Common myeloid progenitor, CD34-positive (primary cell): ENCODE measurements around the gene DOCK2.

Source experiments
- CTCF ChIA-PET: fragments of 350-600 bp; sonication (Branson Sonifier 250); formaldehyde crosslinking; loops from one replicate; lab custom pipeline; 2021; ENCODE audit warnings: antibody characterized with exemption; lab: Charles Lee
- POLR2A ChIA-PET: fragments of 350-600 bp; sonication (Branson Sonifier 250); formaldehyde crosslinking; loops from one replicate; lab custom pipeline; 2021; ENCODE audit warnings: antibody characterized with exemption; lab: Charles Lee
- DNase-seq, 3 donors: peaks; one replicate each; pipeline versions ENCODE4 v3.0.0 to v3.0.0-alpha.2; 2013
- H3K27ac ChIP-seq, 2 experiments: 1 replicate in 1 of 2; 2 replicates in 1 of 2; pipeline ENCODE4 v1.7.0; 2013; ENCODE audit warnings: inconsistent platforms in 2 of 2, low read length in 2 of 2, mild to moderate bottlenecking in 2 of 2, low read depth in 1 of 2, moderate library complexity in 1 of 2; ENCODE audit not compliant: severe bottlenecking in 2 of 2, insufficient read depth in 1 of 2, poor library complexity in 1 of 2
- H3K27me3 ChIP-seq, 5 experiments: replicated peaks in 2 of 5; 1 replicate in 3 of 5; 2 replicates in 2 of 5; pipeline versions ENCODE4 v1.6.1 to v1.7.0; 2013; ENCODE audit warnings: low read length in 4 of 5, mild to moderate bottlenecking in 2 of 5, moderate library complexity in 2 of 5, inconsistent platforms in 1 of 5; ENCODE audit not compliant: insufficient read depth in 5 of 5, control insufficient read depth in 4 of 5
- H3K36me3 ChIP-seq, 4 experiments: 1 replicate in 2 of 4; 2 replicates in 2 of 4; pipeline versions ENCODE4 v1.6.1 to v1.7.0; 2013; ENCODE audit warnings: low read length in 3 of 4, control low read depth in 1 of 4, mild to moderate bottlenecking in 1 of 4; ENCODE audit not compliant: control insufficient read depth in 4 of 4, insufficient read depth in 4 of 4
- H3K4me1 ChIP-seq, 4 experiments: 1 replicate in 3 of 4; 2 replicates in 1 of 4; pipeline versions ENCODE4 v1.6.1 to v1.7.1; 2013; ENCODE audit warnings: low read length in 3 of 4, mild to moderate bottlenecking in 3 of 4, control low read depth in 1 of 4, inconsistent platforms in 1 of 4, moderate library complexity in 1 of 4; ENCODE audit not compliant: control insufficient read depth in 4 of 4, insufficient read depth in 4 of 4; ENCODE audit errors: control extremely low read depth in 1 of 4
- H3K4me3 ChIP-seq, 7 experiments: 1 replicate in 4 of 7; 2 replicates in 3 of 7; pipeline versions ENCODE4 v1.5.1 to v1.7.0; 2013; ENCODE audit warnings: mild to moderate bottlenecking in 7 of 7, low read length in 6 of 7, moderate library complexity in 6 of 7, inconsistent platforms in 2 of 7, low read depth in 2 of 7, control low read depth in 1 of 7; ENCODE audit not compliant: insufficient read depth in 4 of 7, control insufficient read depth in 1 of 7; ENCODE audit errors: extremely low read depth in 1 of 7
- H3K9me3 ChIP-seq, 5 experiments: 1 replicate in 4 of 5; 2 replicates in 1 of 5; pipeline versions ENCODE4 v1.6.1 to v1.7.1; 2013; ENCODE audit warnings: low read length in 4 of 5, mild to moderate bottlenecking in 2 of 5, inconsistent platforms in 1 of 5, low read depth in 1 of 5, moderate library complexity in 1 of 5; ENCODE audit not compliant: control insufficient read depth in 4 of 5, insufficient read depth in 2 of 5; ENCODE audit errors: control extremely low read depth in 1 of 5
- WGBS: methylation state at CpG from one replicate; pipeline ENCODE4 v1.1.5; 2013; ENCODE audit not compliant: insufficient coverage; 5-methylcytosine and 5-hydroxymethylcytosine counted together

Gene DOCK2

GRCh38 chr5:170077526-170077925, 440.5 kb downstream of the DOCK2 start:
- Histone ChIP-seq H3K36me3 (peaks cover 38 to 84% (median 70%) of the 10 kb centered on the region in 4 experiments), H3K27ac (no peak overlapping the region), H3K27me3 (no peaks in the 10 kb centered on the region), H3K4me3 (no peak overlapping the region), H3K4me1 (no peaks in the 10 kb centered on the region), H3K9me3 (no peaks in the 10 kb centered on the region)
- 100% methylated on average over 3 of the region's 5 CpGs for WGBS
- CTCF ChIA-PET: no interaction called here
- DNase-seq: no peak
- POLR2A ChIA-PET: no interaction called here

GRCh38 chr5:170078458-170078857, 441.4 kb downstream of the DOCK2 start:
- Histone ChIP-seq H3K4me3 (no peak overlapping the region), H3K4me1 (no peaks in the 10 kb centered on the region), H3K27ac (no peak overlapping the region), H3K9me3 (no peaks in the 10 kb centered on the region), H3K27me3 (no peaks in the 10 kb centered on the region), H3K36me3 (peaks cover 38 to 94% (median 75%) of the 10 kb centered on the region in 4 experiments)
- no peak for DNase-seq
- ChIA-PET POLR2A (no interaction called here), CTCF (interaction anchor here (1.2 kb wide), 1 partner anchor 113 kb away, joined by 5 read pairs; no protein-coding TSS in a partner anchor)
- 95% methylated on average over 3 of the region's 3 CpGs for WGBS

DNA sequence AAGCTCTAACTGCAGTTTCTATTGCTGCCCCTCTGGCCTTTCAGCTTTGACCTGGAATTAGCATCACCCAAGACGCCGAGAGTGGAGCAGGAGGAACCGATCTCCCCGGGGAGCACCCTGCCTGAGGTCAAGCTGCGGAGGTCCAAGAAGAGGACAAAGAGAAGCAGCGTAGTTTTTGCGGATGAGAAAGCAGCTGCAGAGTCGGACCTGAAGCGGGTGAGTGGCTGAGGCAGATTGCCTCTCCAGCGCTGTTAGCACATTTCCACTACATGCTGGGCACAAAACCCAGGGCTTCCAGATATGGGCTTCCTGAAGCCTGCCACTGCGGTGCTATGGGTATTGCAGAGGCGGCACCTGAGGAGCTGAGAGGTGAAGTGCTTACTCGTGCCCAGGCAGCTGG, 441.9 kb downstream of the DOCK2 start:
- Histone ChIP-seq H3K27me3 (no peaks in the 10 kb centered on the region), H3K4me1 (no peaks in the 10 kb centered on the region), H3K9me3 (no peaks in the 10 kb centered on the region), H3K36me3 (peaks cover 38 to 98% (median 80%) of the 10 kb centered on the region in 4 experiments), H3K4me3 (no peak overlapping the region), H3K27ac (no peak overlapping the region)
- no peak for DNase-seq
- POLR2A ChIA-PET: no interaction called here
- CTCF ChIA-PET: interaction anchor here (0.6 to 1.2 kb wide), 2 partner anchors 114 to 326 kb away, joined by 3 to 5 read pairs; no protein-coding TSS in a partner anchor
- WGBS: 100% methylated on average over 12 of the region's 13 CpGs

DNA sequence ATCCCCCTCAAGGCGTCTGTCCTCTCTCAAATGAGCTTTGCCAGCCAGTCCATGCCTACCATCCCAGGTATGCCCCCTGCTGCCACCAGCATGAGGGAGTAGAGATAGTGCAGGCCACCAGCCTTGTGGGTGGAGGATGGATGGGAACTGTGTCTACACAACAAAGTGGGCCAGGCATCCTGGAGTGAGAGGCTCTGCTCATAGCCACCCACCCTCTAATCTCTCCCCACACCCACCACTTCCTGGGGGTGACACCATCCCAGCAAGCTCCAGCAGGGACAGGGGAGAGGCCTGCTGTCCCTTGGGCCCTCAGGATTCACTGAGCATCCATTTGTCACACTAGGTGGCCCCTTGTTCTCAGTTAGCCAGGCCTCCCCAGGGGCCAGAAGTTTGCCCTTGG, 443.1 kb downstream of the DOCK2 start:
- no peak for DNase-seq
- WGBS: 100% methylated on average over 1 of the region's 1 CpG
- H3K4me1 ChIP-seq: no peaks in the 10 kb centered on the region
- H3K9me3 ChIP-seq: no peaks in the 10 kb centered on the region
- POLR2A ChIA-PET: no interaction called here
- CTCF ChIA-PET: no interaction called here
- H3K4me3 ChIP-seq: no peak overlapping the region
- H3K27ac ChIP-seq: no peak overlapping the region
- H3K27me3 ChIP-seq: no peaks in the 10 kb centered on the region
- H3K36me3 ChIP-seq: peaks cover 34 to 100% (median 77%) of the 10 kb centered on the region in 4 experiments

DNA sequence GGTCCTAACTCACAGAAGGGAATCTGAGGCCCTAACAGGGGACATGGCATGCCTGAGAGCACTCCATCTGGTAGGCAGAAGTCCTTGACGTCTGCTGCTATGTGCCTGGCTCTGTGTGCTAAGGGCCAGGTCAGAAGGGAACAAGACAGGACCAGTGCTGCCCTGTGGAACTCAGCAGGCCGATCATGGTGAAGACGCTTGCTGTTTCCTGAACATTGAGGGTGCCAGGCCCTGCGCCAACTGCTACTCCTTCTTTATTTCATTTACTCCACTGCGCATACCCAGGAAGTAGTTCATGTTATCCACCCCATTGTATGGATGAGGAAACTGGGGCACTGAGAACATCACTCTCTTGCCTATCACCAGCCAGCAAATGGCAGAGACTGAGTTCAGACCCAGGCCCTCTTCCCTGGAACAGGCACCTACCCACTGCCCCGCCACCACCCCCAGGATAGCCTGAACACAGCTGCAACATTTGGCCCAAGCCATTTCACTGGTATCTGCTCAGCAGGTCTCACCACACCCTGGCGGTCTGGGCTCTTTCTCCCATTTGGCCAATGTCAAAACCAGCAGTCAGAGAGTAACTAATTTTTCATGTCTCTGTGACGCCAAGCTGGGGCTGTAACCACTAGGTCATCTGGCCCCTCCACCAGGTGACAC, 443.8 kb downstream of the DOCK2 start:
- CTCF ChIA-PET: no interaction called here
- Histone ChIP-seq H3K4me3 (no peak overlapping the region), H3K27ac (no peak overlapping the region), H3K27me3 (no peaks in the 10 kb centered on the region), H3K9me3 (no peaks in the 10 kb centered on the region), H3K36me3 (peaks cover 34 to 100% (median 78%) of the 10 kb centered on the region in 4 experiments), H3K4me1 (no peaks in the 10 kb centered on the region)
- no peak for DNase-seq
- POLR2A ChIA-PET: no interaction called here
- 80% methylated on average over 6 of the region's 8 CpGs for WGBS

- Histone ChIP-seq H3K27ac (no peak overlapping the region), H3K4me3 (no peak overlapping the region), H3K27me3 (no peaks in the 10 kb centered on the region), H3K9me3 (no peaks in the 10 kb centered on the region), H3K4me1 (no peaks in the 10 kb centered on the region), H3K36me3 (peaks cover 29 to 96% (median 76%) of the 10 kb centered on the region in 4 experiments)
- DNase-seq: no peak
- POLR2A ChIA-PET: no interaction called here
- CTCF ChIA-PET: no interaction called here
- 100% methylated on average over 3 of the region's 4 CpGs for WGBS
Observed at GRCh38 chr5:170081616-170082015, 444.5 kb downstream of the DOCK2 start.

- DNase-seq: no peak
- no peak overlapping the region for H3K4me3 ChIP-seq
- CTCF ChIA-PET: interaction anchor here (1.0 to 3.2 kb wide), 2 partner anchors 12 to 17 kb away, joined by 4 to 12 read pairs; no protein-coding TSS in a partner anchor
- POLR2A ChIA-PET: no interaction called here
- peaks cover 25 to 93% (median 67%) of the 10 kb centered on the region in 4 experiments for H3K36me3 ChIP-seq
- H3K27ac ChIP-seq: no peak overlapping the region
- H3K27me3 ChIP-seq: no peaks in the 10 kb centered on the region
- no peaks in the 10 kb centered on the region for H3K9me3 ChIP-seq
- H3K4me1 ChIP-seq: no peaks in the 10 kb centered on the region
- 91% methylated on average over 6 of the region's 7 CpGs for WGBS
Observed at GRCh38 chr5:170082701-170083100, 445.6 kb downstream of the DOCK2 start.
